ENCODE measurements around the gene PIP4K2A. TPM values are rescaled to one million over a fixed set of nuclear protein-coding genes. Genes with fewer than 3 reads are reported as not detected.
"Not testable (repeated sequence)": the region's sequence is repeated elsewhere in the genome, so short reads cannot be mapped to it uniquely, and the experiment has no call there.

The PIP4K2A gene
- total and polyA plus RNA-seq, 4 donors = 38.9 to 60.4 (median 42.4) TPM

DNA sequence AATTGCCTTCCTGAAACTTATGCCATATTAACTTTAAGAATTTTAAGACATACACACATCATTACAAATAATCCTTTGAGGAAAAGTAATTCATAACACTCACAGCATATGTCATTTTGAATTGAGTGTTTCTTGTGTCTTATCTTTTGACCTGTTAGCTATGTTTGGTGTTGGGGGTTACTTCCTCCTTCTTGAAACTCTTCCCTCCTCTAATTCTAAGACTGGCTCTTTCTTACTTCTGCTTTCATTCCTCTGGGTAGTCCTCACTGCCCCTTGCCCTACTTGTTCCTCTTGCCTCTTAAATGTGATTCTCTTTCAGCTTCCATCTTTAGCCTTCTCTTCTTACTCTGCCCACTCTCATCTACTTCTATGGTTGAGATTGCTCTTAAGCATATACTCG lies 28.3 kb upstream of the PIP4K2A start:
- H3K9me3 ChIP-seq (ENCODE audit: control insufficient read depth, insufficient read depth, low read length) = no peaks in the 10 kb centered on the region
- no peak overlapping the region for H3K27ac ChIP-seq (ENCODE audit: low read depth, low read length)
- H3K27me3 ChIP-seq (ENCODE audit: control insufficient read depth, insufficient read depth, low read length) = no peaks in the 10 kb centered on the region
- no peak overlapping the region for H3K4me3 ChIP-seq (ENCODE audit: low read depth, low read length)
- H3K36me3 ChIP-seq (ENCODE audit: control insufficient read depth, insufficient read depth, low read length) = no peaks in the 10 kb centered on the region
- H3K4me1 ChIP-seq (ENCODE audit: control insufficient read depth, insufficient read depth, low read length) = no peaks in the 10 kb centered on the region
- DNase-seq (ENCODE audit: low read depth in 4 of 6, low spot score in 6 of 6) = no peak
- no CpG with 5 or more reads among the region's 1 CpG for WGBS (ENCODE audit: insufficient coverage)

GRCh38 chr10:22741631-22742030 lies 27.3 kb upstream of the PIP4K2A start:
- not testable (repeated sequence) for H3K27me3 ChIP-seq (ENCODE audit: control insufficient read depth, insufficient read depth, low read length); H3K4me3 ChIP-seq (ENCODE audit: low read depth, low read length); DNase-seq (ENCODE audit: low read depth in 4 of 6, low spot score in 6 of 6); H3K36me3 ChIP-seq (ENCODE audit: control insufficient read depth, insufficient read depth, low read length); H3K27ac ChIP-seq (ENCODE audit: low read depth, low read length); H3K9me3 ChIP-seq (ENCODE audit: control insufficient read depth, insufficient read depth, low read length); H3K4me1 ChIP-seq (ENCODE audit: control insufficient read depth, insufficient read depth, low read length)
- 80% methylated on average over 2 of the region's 4 CpGs for WGBS (ENCODE audit: insufficient coverage)

DNA sequence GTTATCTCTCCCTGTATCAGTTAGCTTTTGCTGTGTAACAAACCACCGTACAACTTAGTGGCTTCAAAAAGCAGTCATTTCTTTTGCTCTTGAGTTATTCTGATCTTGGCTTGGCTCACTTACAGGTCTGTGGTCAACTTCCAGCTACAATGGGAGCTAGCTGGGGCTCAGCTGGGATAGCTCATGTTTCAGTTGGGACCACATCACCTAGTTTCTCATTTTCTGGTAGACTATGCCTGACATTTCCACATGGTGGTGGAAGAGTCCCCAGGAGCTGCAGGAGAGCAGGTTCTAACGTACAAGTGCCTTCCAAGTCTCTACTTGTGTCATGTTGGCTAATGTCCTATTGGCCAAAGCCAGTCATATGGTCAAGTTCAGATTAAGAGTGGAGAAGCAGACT lies 25.8 kb upstream of the PIP4K2A start:
- no peak for DNase-seq (ENCODE audit: low read depth in 4 of 6, low spot score in 6 of 6)
- Histone ChIP-seq H3K4me3 (ENCODE audit: low read depth, low read length) (no peak overlapping the region), H3K9me3 (ENCODE audit: control insufficient read depth, insufficient read depth, low read length) (no peaks in the 10 kb centered on the region), H3K4me1 (ENCODE audit: control insufficient read depth, insufficient read depth, low read length) (no peaks in the 10 kb centered on the region), H3K36me3 (ENCODE audit: control insufficient read depth, insufficient read depth, low read length) (no peaks in the 10 kb centered on the region), H3K27ac (ENCODE audit: low read depth, low read length) (no peak overlapping the region), H3K27me3 (ENCODE audit: control insufficient read depth, insufficient read depth, low read length) (no peaks in the 10 kb centered on the region)
- WGBS (ENCODE audit: insufficient coverage) = 85% methylated on average over 2 of the region's 2 CpGs

GRCh38 chr10:22737587-22737986 lies 23.2 kb upstream of the PIP4K2A start:
- no peak overlapping the region for H3K4me3 ChIP-seq (ENCODE audit: low read depth, low read length)
- H3K4me1 ChIP-seq (ENCODE audit: control insufficient read depth, insufficient read depth, low read length) = no peaks in the 10 kb centered on the region

GRCh38 chr10:22736134-22736533 lies 21.8 kb upstream of the PIP4K2A start:
- Histone ChIP-seq H3K36me3 (ENCODE audit: control insufficient read depth, insufficient read depth, low read length) (no peaks in the 10 kb centered on the region), H3K9me3 (ENCODE audit: control insufficient read depth, insufficient read depth, low read length) (no peaks in the 10 kb centered on the region), H3K27ac (ENCODE audit: low read depth, low read length) (no peak overlapping the region), H3K4me1 (ENCODE audit: control insufficient read depth, insufficient read depth, low read length) (no peaks in the 10 kb centered on the region), H3K4me3 (ENCODE audit: low read depth, low read length) (no peak overlapping the region), H3K27me3 (ENCODE audit: control insufficient read depth, insufficient read depth, low read length) (no peaks in the 10 kb centered on the region)
- no peak for DNase-seq (ENCODE audit: low read depth in 4 of 6, low spot score in 6 of 6)

More at GRCh38 chr10:22737587-22737986, 23.2 kb upstream of the PIP4K2A start:
- 83% methylated on average over 1 of the region's 1 CpG for WGBS (ENCODE audit: insufficient coverage)
- Histone ChIP-seq H3K27ac (ENCODE audit: low read depth, low read length) (no peak overlapping the region), H3K27me3 (ENCODE audit: control insufficient read depth, insufficient read depth, low read length) (no peaks in the 10 kb centered on the region), H3K36me3 (ENCODE audit: control insufficient read depth, insufficient read depth, low read length) (no peaks in the 10 kb centered on the region), H3K9me3 (ENCODE audit: control insufficient read depth, insufficient read depth, low read length) (no peaks in the 10 kb centered on the region)
- no peak for DNase-seq (ENCODE audit: low read depth in 4 of 6, low spot score in 6 of 6)

- no CpG with 5 or more reads among the region's 3 CpGs for WGBS (ENCODE audit: insufficient coverage)
- Histone ChIP-seq H3K36me3 (ENCODE audit: control insufficient read depth, insufficient read depth, low read length) (no peaks in the 10 kb centered on the region), H3K27me3 (ENCODE audit: control insufficient read depth, insufficient read depth, low read length) (no peaks in the 10 kb centered on the region), H3K4me3 (ENCODE audit: low read depth, low read length) (no peak overlapping the region), H3K4me1 (ENCODE audit: control insufficient read depth, insufficient read depth, low read length) (no peaks in the 10 kb centered on the region), H3K27ac (ENCODE audit: low read depth, low read length) (no peak overlapping the region), H3K9me3 (ENCODE audit: control insufficient read depth, insufficient read depth, low read length) (no peaks in the 10 kb centered on the region)
- DNase-seq (ENCODE audit: low read depth in 4 of 6, low spot score in 6 of 6) = no peak
These were observed 19.6 kb upstream of the PIP4K2A start for GRCh38 chr10:22733992-22734391.

DNA sequence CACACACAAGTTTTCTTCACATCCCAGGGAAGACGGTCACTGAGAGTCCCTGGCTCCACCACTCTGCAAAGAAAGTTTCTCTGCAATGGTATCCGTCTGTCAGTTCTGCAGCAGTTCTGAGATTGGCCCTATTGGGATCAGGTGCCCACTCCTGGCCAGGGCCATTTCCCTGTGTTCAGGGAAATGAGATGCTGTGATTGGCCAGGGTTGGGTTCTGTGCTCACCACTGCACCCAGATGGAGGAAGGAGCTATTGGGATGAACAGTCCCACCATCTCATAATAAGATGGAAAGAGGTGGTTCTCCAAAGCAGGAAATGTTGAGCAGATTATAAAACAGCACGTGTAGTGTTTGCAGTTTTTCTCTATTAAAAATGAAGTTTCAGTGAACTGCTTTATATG lies 13.3 kb upstream of the PIP4K2A start:
- no peak overlapping the region for H3K27ac ChIP-seq (ENCODE audit: low read depth, low read length)
- H3K4me1 ChIP-seq (ENCODE audit: control insufficient read depth, insufficient read depth, low read length) = no peaks in the 10 kb centered on the region
- no peaks in the 10 kb centered on the region for H3K36me3 ChIP-seq (ENCODE audit: control insufficient read depth, insufficient read depth, low read length)
- WGBS (ENCODE audit: insufficient coverage) = 89% methylated on average over 2 of the region's 3 CpGs
- no peaks in the 10 kb centered on the region for H3K27me3 ChIP-seq (ENCODE audit: control insufficient read depth, insufficient read depth, low read length)
- DNase-seq (ENCODE audit: low read depth in 4 of 6, low spot score in 6 of 6) = no peak
- no peak overlapping the region for H3K4me3 ChIP-seq (ENCODE audit: low read depth, low read length)
- no peaks in the 10 kb centered on the region for H3K9me3 ChIP-seq (ENCODE audit: control insufficient read depth, insufficient read depth, low read length)

DNA sequence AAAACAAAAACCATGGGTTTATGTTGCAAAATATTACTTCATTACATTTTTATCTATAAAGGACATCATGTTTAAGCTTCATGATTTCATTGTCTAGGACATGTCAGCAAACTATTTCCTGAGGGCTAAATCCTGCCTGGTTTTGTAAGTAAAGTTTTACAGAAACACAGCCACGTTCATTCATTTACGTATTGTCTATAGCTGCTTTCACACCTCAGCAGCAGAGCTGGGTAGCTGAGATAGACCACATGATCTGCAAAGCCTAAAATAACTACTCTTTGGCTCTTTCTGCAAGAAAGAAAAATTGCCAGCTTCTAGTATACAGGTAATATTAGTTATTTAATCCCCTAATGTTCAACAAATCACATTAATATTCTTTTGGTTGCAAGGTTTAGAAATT lies 12.7 kb upstream of the PIP4K2A start:
- DNase-seq (ENCODE audit: low read depth in 4 of 6, low spot score in 6 of 6) = no peak
- no peaks in the 10 kb centered on the region for H3K9me3 ChIP-seq (ENCODE audit: control insufficient read depth, insufficient read depth, low read length)
- H3K4me1 ChIP-seq (ENCODE audit: control insufficient read depth, insufficient read depth, low read length) = no peaks in the 10 kb centered on the region
- no peaks in the 10 kb centered on the region for H3K27me3 ChIP-seq (ENCODE audit: control insufficient read depth, insufficient read depth, low read length)
- no peaks in the 10 kb centered on the region for H3K36me3 ChIP-seq (ENCODE audit: control insufficient read depth, insufficient read depth, low read length)
- H3K27ac ChIP-seq (ENCODE audit: low read depth, low read length) = no peak overlapping the region
- no peak overlapping the region for H3K4me3 ChIP-seq (ENCODE audit: low read depth, low read length)
- WGBS (ENCODE audit: insufficient coverage) = no CpG with 5 or more reads among the region's 2 CpGs

- Histone ChIP-seq H3K4me1 (ENCODE audit: control insufficient read depth, insufficient read depth, low read length) (no peaks in the 10 kb centered on the region), H3K4me3 (ENCODE audit: low read depth, low read length) (no peak overlapping the region), H3K36me3 (ENCODE audit: control insufficient read depth, insufficient read depth, low read length) (no peaks in the 10 kb centered on the region), H3K27me3 (ENCODE audit: control insufficient read depth, insufficient read depth, low read length) (no peaks in the 10 kb centered on the region), H3K9me3 (ENCODE audit: control insufficient read depth, insufficient read depth, low read length) (no peaks in the 10 kb centered on the region), H3K27ac (ENCODE audit: low read depth, low read length) (no peak overlapping the region)
- WGBS (ENCODE audit: insufficient coverage) = 67% methylated on average over 1 of the region's 3 CpGs
- no peak for DNase-seq (ENCODE audit: low read depth in 4 of 6, low spot score in 6 of 6)
These were observed 10.4 kb upstream of the PIP4K2A start for GRCh38 chr10:22724773-22725172.

DNA sequence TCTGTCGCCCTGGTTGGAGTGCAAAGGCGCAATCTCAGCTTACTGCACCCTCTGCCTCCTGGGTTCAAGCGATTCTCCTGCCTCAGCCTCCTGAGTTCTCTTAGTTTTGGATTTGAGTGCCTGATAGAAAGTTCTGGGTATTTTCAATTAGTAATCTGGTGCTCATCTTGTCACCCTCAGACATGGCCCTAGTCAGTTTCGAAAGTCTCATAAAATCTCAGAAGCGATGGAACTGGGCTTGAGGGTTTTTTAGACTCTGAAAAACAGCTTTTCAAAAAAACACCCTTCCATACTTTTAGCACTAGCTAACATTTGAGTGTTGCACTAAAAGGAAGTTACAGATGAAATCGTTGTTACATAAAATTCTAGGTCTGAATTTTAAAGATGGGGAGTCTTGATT lies 9.4 kb upstream of the PIP4K2A start:
- H3K27me3 ChIP-seq (ENCODE audit: control insufficient read depth, insufficient read depth, low read length) = no peaks in the 10 kb centered on the region
- no peak overlapping the region for H3K4me3 ChIP-seq (ENCODE audit: low read depth, low read length)
- no peak overlapping the region for H3K27ac ChIP-seq (ENCODE audit: low read depth, low read length)
- DNase-seq (ENCODE audit: low read depth in 4 of 6, low spot score in 6 of 6) = no peak
- no peaks in the 10 kb centered on the region for H3K4me1 ChIP-seq (ENCODE audit: control insufficient read depth, insufficient read depth, low read length)
- H3K9me3 ChIP-seq (ENCODE audit: control insufficient read depth, insufficient read depth, low read length) = no peaks in the 10 kb centered on the region
- H3K36me3 ChIP-seq (ENCODE audit: control insufficient read depth, insufficient read depth, low read length) = no peaks in the 10 kb centered on the region
- 95% methylated on average over 2 of the region's 6 CpGs for WGBS (ENCODE audit: insufficient coverage)
